GM12878 (cell line): ENCODE measurements around the gene UBE2D4. TPM values are rescaled to one million over a fixed set of nuclear protein-coding genes. Genes with fewer than 3 reads are reported as not detected.

Source experiments
- BRCA1 ChIP-seq: IDR thresholded peaks from 2 replicates; pipeline ENCODE4 v1.6.1; 2011; ENCODE audit warnings: low read depth, low read length, improper control_type of control experiment
- CBX3 ChIP-seq: fragments of 200-600 bp; sonication (generic); IDR thresholded peaks from 2 replicates; pipeline ENCODE4 v1.6.1; 2016; ENCODE audit warnings: low read depth, borderline replicate concordance
- CBX5 ChIP-seq: sonication (generic); IDR thresholded peaks from 2 replicates; pipeline ENCODE4 v1.6.1; 2016; ENCODE audit warnings: low read depth, moderate library complexity, mild to moderate bottlenecking, inconsistent platforms
- HCFC1 ChIP-seq: fragments of 150-350 bp; IDR thresholded peaks from 2 replicates; pipeline ENCODE4 v1.6.1; 2014; ENCODE audit warnings: low read length
- IKZF2 ChIP-seq, 2 experiments: fragments of 450-650 bp; IDR thresholded peaks; 2 replicates each; pipeline ENCODE4 v1.6.1; 2017; ENCODE audit warnings: mild to moderate bottlenecking in 2 of 2, moderate library complexity in 2 of 2
- JUND ChIP-seq: IDR thresholded peaks from 2 replicates; pipeline ENCODE4 v1.6.1; 2012; ENCODE audit warnings: low read depth, mild to moderate bottlenecking, low read length, improper control_type of control experiment, moderate library complexity
- MEF2B ChIP-seq: fragments of 450-650 bp; IDR thresholded peaks from 2 replicates; pipeline ENCODE4 v1.6.1; 2018; ENCODE audit warnings: mild to moderate bottlenecking, moderate library complexity; ENCODE audit not compliant: partially characterized antibody, poor library complexity, severe bottlenecking
- MYB ChIP-seq: fragments of 150-350 bp; IDR thresholded peaks from 2 replicates; pipeline ENCODE4 v1.6.1; 2014; ENCODE audit warnings: mild to moderate bottlenecking, low read depth, low read length, borderline replicate concordance
- NBN ChIP-seq: fragments of 450-650 bp; IDR thresholded peaks from 2 replicates; pipeline ENCODE4 v1.6.1; 2016
- SMAD1 ChIP-seq: fragments of 450-650 bp; IDR thresholded peaks from 2 replicates; pipeline ENCODE4 v1.6.1; 2018; ENCODE audit warnings: mild to moderate bottlenecking, low read depth; ENCODE audit not compliant: partially characterized antibody
- SMARCA5 ChIP-seq: fragments of 450-650 bp; IDR thresholded peaks from 2 replicates; pipeline ENCODE4 v1.6.1; 2017; ENCODE audit warnings: mild to moderate bottlenecking
- YY1 ChIP-seq: IDR thresholded peaks from 2 replicates; pipeline ENCODE4 v1.6.1; 2011; ENCODE audit warnings: low read depth, mild to moderate bottlenecking, low read length
- ZBED1 ChIP-seq: IDR thresholded peaks from 2 replicates; pipeline ENCODE4 v1.6.1; 2016; ENCODE audit warnings: borderline replicate concordance
- ZNF207 ChIP-seq: fragments of 450-650 bp; IDR thresholded peaks from 2 replicates; pipeline ENCODE4 v1.6.1; 2014; ENCODE audit warnings: antibody characterized with exemption, mild to moderate bottlenecking, borderline replicate concordance
- ZNF274 ChIP-seq: IDR thresholded peaks from one replicate; pipeline ENCODE4 v1.8.0; 2011; ENCODE audit not compliant: insufficient read length, insufficient read depth
- ZNF622 ChIP-seq: fragments of 450-650 bp; IDR thresholded peaks from 2 replicates; pipeline ENCODE4 v1.6.1; 2017; ENCODE audit warnings: mild to moderate bottlenecking, inconsistent platforms
- ZZZ3 ChIP-seq: IDR thresholded peaks from 2 replicates; pipeline ENCODE4 v1.6.1; 2011; ENCODE audit warnings: low read depth; ENCODE audit not compliant: control insufficient read depth, insufficient read length
- polyA plus RNA-seq, 11 experiments: library from polyadenylated mRNA; depleted of rRNA in 4 of 11; unstranded in 6 of 11; stranded (reverse) in 5 of 11; fragments of >200 nt; fragmentation: Nextera tagmentation in 4 of 11; fragmentation: Illumina TruSeq in 1 of 11; extraction: Ambion mirVana in 4 of 11; extraction: Trizol in 1 of 11; gene quantifications; 1 replicate in 1 of 11; 2 replicates in 10 of 11; pipeline versions ENCODE4 v1.2.1 to v1.2.3, GENCODE V29; 2011 to 2016; ENCODE audit warnings: inconsistent platforms in 2 of 11, missing spikeins in 2 of 11, low read depth in 1 of 11
- total RNA-seq, 4 experiments: library from RNA; depleted of rRNA in 3 of 4; stranded (reverse); fragments of >200 nt in 3 of 4; fragmentation: Illumina TruSeq in 1 of 4; extraction: Trizol in 1 of 4; gene quantifications; 2 replicates each; pipeline versions ENCODE4 v1.2.1 to v1.2.3, GENCODE V29; 2013 to 2021
- TF ChIP-seq, protein P1 (sequence below): IDR thresholded peaks from 2 replicates; pipeline ENCODE4 v1.6.1; 2012; ENCODE audit warnings: improper control_type of control experiment, low read depth, low read length; ENCODE audit not compliant: insufficient replicate concordance
- TF ChIP-seq, protein P2 (sequence below): fragments of 450-650 bp; IDR thresholded peaks from 2 replicates; pipeline ENCODE4 v1.6.1; 2017; ENCODE audit warnings: borderline replicate concordance
- TF ChIP-seq, protein P3 (sequence below): IDR thresholded peaks from 2 replicates; pipeline ENCODE4 v1.6.1; 2011; ENCODE audit warnings: mild to moderate bottlenecking, low read depth, low read length, moderate library complexity; ENCODE audit not compliant: insufficient replicate concordance
- TF ChIP-seq, protein P4 (sequence below): fragments of 450-650 bp; IDR thresholded peaks from 2 replicates; pipeline ENCODE4 v1.6.1; 2017; ENCODE audit warnings: low read depth, mild to moderate bottlenecking, moderate library complexity

Gene UBE2D4
- total and polyA plus RNA-seq, 10 of the 15 experiments (the other 5 are each of a cell fraction or from before 2014, with no cell fraction given): 3.5 to 16.6 (median 10.3) TPM

DNA sequence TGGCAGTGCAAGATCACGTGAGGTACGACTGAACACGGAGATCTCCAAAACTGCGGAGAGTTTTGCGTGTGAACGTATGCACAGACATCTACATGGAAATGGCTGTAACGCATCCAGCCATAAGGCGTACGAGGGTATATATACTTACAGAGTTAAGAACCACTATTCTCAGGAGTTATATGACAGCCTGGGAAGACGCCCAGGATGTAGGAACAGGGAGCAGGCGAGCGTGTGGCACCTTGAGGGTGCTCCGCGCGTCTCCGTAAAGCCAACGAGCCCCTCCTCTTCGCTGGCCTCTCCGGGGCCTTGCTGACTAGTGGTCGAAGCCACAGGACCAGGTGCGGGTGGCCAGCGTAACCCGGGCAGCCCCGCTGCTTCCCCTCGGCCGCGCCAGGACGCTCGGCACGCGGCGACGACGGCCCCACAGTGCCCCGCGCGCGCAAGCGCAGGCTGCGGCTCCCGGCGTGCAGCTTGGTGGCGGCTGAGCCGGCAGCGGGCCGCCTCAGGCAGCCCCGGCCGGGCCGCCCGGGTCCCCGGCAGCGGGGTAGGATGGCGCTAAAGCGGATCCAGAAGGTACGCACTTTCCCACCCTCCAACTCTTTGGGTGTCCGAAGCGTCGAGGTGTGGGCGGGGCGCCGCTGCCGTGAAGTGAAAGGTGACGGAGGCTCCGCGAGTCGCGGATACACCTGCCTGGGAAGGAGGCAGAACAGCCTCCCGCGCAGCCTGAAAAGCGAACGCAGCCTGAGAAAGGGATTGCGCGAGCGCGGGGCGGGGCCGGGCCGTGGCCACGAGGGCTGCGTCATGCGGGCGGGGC, at the start of gene UBE2D4 (continued):
- TF ChIP-seq, protein P1, sequence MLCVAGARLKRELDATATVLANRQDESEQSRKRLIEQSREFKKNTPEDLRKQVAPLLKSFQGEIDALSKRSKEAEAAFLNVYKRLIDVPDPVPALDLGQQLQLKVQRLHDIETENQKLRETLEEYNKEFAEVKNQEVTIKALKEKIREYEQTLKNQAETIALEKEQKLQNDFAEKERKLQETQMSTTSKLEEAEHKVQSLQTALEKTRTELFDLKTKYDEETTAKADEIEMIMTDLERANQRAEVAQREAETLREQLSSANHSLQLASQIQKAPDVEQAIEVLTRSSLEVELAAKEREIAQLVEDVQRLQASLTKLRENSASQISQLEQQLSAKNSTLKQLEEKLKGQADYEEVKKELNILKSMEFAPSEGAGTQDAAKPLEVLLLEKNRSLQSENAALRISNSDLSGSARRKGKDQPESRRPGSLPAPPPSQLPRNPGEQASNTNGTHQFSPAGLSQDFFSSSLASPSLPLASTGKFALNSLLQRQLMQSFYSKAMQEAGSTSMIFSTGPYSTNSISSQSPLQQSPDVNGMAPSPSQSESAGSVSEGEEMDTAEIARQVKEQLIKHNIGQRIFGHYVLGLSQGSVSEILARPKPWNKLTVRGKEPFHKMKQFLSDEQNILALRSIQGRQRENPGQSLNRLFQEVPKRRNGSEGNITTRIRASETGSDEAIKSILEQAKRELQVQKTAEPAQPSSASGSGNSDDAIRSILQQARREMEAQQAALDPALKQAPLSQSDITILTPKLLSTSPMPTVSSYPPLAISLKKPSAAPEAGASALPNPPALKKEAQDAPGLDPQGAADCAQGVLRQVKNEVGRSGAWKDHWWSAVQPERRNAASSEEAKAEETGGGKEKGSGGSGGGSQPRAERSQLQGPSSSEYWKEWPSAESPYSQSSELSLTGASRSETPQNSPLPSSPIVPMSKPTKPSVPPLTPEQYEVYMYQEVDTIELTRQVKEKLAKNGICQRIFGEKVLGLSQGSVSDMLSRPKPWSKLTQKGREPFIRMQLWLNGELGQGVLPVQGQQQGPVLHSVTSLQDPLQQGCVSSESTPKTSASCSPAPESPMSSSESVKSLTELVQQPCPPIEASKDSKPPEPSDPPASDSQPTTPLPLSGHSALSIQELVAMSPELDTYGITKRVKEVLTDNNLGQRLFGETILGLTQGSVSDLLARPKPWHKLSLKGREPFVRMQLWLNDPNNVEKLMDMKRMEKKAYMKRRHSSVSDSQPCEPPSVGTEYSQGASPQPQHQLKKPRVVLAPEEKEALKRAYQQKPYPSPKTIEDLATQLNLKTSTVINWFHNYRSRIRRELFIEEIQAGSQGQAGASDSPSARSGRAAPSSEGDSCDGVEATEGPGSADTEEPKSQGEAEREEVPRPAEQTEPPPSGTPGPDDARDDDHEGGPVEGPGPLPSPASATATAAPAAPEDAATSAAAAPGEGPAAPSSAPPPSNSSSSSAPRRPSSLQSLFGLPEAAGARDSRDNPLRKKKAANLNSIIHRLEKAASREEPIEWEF: no peak
- TF ChIP-seq JUND (0 out of 2 replicates have a peak, but pooled peaks have one; percentile 56), BRCA1 (no peak), NBN (0 out of 2 replicates have a peak, but pooled peaks have one; percentile 51), CBX3 (no peak), SMARCA5 (peak; percentile 91), ZZZ3 (no peak), ZBED1 (no peak), IKZF2 (IDR thresholded peaks at IDR 0.05) (peak in 1 of 2 experiments; percentile 27; a peak in 1 of 4 replicates), MYB (no peak), ZNF622 (no peak), SMAD1 (no peak), ZNF274 (no peak), HCFC1 (peak; percentile 29; the same call in 1 of the 2 replicates), MEF2B (peak; percentile 22), ZNF207 (peak; percentile 78; the same call in 1 of the 2 replicates), YY1 (peak; percentile 58), CBX5 (no peak; the same call in 1 of the 2 replicates)
- TF ChIP-seq, protein P2, sequence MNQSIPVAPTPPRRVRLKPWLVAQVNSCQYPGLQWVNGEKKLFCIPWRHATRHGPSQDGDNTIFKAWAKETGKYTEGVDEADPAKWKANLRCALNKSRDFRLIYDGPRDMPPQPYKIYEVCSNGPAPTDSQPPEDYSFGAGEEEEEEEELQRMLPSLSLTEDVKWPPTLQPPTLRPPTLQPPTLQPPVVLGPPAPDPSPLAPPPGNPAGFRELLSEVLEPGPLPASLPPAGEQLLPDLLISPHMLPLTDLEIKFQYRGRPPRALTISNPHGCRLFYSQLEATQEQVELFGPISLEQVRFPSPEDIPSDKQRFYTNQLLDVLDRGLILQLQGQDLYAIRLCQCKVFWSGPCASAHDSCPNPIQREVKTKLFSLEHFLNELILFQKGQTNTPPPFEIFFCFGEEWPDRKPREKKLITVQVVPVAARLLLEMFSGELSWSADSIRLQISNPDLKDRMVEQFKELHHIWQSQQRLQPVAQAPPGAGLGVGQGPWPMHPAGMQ: no peak
- TF ChIP-seq, protein P3, sequence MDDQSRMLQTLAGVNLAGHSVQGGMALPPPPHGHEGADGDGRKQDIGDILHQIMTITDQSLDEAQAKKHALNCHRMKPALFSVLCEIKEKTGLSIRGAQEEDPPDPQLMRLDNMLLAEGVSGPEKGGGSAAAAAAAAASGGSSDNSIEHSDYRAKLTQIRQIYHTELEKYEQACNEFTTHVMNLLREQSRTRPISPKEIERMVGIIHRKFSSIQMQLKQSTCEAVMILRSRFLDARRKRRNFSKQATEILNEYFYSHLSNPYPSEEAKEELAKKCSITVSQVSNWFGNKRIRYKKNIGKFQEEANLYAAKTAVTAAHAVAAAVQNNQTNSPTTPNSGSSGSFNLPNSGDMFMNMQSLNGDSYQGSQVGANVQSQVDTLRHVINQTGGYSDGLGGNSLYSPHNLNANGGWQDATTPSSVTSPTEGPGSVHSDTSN: no peak
- TF ChIP-seq, protein P4, sequence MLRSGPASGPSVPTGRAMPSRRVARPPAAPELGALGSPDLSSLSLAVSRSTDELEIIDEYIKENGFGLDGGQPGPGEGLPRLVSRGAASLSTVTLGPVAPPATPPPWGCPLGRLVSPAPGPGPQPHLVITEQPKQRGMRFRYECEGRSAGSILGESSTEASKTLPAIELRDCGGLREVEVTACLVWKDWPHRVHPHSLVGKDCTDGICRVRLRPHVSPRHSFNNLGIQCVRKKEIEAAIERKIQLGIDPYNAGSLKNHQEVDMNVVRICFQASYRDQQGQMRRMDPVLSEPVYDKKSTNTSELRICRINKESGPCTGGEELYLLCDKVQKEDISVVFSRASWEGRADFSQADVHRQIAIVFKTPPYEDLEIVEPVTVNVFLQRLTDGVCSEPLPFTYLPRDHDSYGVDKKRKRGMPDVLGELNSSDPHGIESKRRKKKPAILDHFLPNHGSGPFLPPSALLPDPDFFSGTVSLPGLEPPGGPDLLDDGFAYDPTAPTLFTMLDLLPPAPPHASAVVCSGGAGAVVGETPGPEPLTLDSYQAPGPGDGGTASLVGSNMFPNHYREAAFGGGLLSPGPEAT: peak; percentile 22; the same call in 1 of the 2 replicates
